Esophagus muscularis mucosa (tissue), 4 donors: ENCODE data around the gene MXI1. TPM values are rescaled to one million over a fixed set of nuclear protein-coding genes. Genes with fewer than 3 reads are reported as not detected.
"Not testable (repeated sequence)": the region's sequence is repeated elsewhere in the genome, so short reads cannot be mapped to it uniquely, and the experiment has no call there.

ENCODE experiments used
- DNase-seq: peaks from one replicate; pipeline ENCODE4 v3.0.0-alpha.2; 2017; ENCODE audit errors: extremely low spot score
- H3K27ac ChIP-seq, 4 donors: fragments of 200-600 bp; sonication (generic); replicated peaks in 1 of 4; 1 replicate in 3 of 4; 2 replicates in 1 of 4; pipeline ENCODE4 v1.5.1; 2016 to 2019; ENCODE audit warnings: mild to moderate bottlenecking in 1 of 4
- H3K27me3 ChIP-seq, 4 donors: fragments of 200-600 bp; sonication (generic); one replicate each; pipeline versions ENCODE4 v1.5.1 to v1.6.0; 2016 to 2019
- H3K36me3 ChIP-seq, 4 donors: fragments of 200-600 bp; sonication (generic); one replicate each; pipeline ENCODE4 v1.5.1; 2016 to 2019
- H3K4me1 ChIP-seq, 4 donors: fragments of 200-600 bp; sonication (generic); one replicate each; pipeline ENCODE4 v1.5.1; 2016 to 2019
- H3K4me3 ChIP-seq, 4 donors: fragments of 200-600 bp; sonication (generic); 1 replicate in 2 of 4; 2 replicates in 2 of 4; pipeline ENCODE4 v1.5.1; 2016 to 2019; ENCODE audit warnings: mild to moderate bottlenecking in 4 of 4, moderate library complexity in 1 of 4
- H3K9me3 ChIP-seq, 4 donors: fragments of 200-600 bp; sonication (generic); 1 replicate in 3 of 4; 2 replicates in 1 of 4; pipeline ENCODE4 v1.5.1; 2016 to 2019
- EP300 ChIP-seq: sonication (generic); formaldehyde crosslinking; IDR thresholded peaks from one replicate; pipeline ENCODE4 v1.6.1; 2017; ENCODE audit warnings: antibody characterized with exemption
- POLR2A ChIP-seq: fragments of 450-650 bp; IDR thresholded peaks from one replicate; pipeline ENCODE4 v1.6.1; 2017; ENCODE audit warnings: antibody characterized with exemption, moderate library complexity, mild to moderate bottlenecking, low read depth
- POLR2AphosphoS5 ChIP-seq, 2 donors: sonication (generic); formaldehyde crosslinking; IDR thresholded peaks; one replicate each; pipeline ENCODE4 v1.6.1; 2017; ENCODE audit warnings: antibody characterized with exemption in 2 of 2
- WGBS: methylation state at CpG from one replicate; pipeline ENCODE4 v1.1.5; 2018; 5-methylcytosine and 5-hydroxymethylcytosine counted together
- intact Hi-C: fragments of 100-400 bp; cut with DNase I; formaldehyde crosslinking; loops from one replicate; pipeline ENCODE4 v1.15.1; 2023
- total RNA-seq, 4 donors: library from RNA; depleted of rRNA; stranded (reverse); fragments of >200 nt; gene quantifications; one replicate each; pipeline versions ENCODE4 v1.1.0 to v1.2.1, GENCODE V29; 2016
- TF ChIP-seq, protein P1 (sequence below), 3 experiments: fragments of 200-600 bp in 2 of 3; fragments of 450-650 bp in 1 of 3; sonication (generic) in 2 of 3; IDR thresholded peaks; one replicate each; pipeline ENCODE4 v1.5.1; 2017 to 2019; ENCODE audit warnings: antibody characterized with exemption in 3 of 3, mild to moderate bottlenecking in 2 of 3, moderate library complexity in 1 of 3

MXI1 gene
- total RNA-seq, 4 donors from 2014 or later, result 198 to 292 (median 226) TPM

DNA sequence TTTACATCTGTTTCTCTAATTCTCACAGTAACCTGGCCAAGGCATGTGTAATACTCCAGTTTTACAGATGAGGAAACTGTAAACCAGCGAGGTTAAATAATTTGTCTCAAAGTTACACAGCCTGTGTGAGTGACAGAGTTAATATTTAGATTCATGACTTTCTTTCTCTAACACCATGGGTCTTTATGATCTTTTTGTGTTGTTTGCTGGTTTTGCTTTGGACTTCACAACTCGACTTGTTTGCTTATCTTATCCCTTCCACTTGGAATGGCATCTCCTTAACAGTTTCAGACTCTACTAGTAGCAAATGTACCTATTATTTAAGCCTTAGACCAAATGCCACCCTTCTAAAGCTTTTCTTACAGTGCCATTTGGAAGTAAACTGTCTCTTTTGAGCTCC lies 34.4 kb downstream of the MXI1 start:
- Histone ChIP-seq H3K27ac (no peak overlapping the region), H3K4me3 (no peak overlapping the region), H3K4me1 (peaks cover 21 to 65% (median 56%) of the 10 kb centered on the region in 4 donors), H3K27me3 (no peaks in the 10 kb centered on the region), H3K9me3 (no peaks in the 10 kb centered on the region), H3K36me3 (peaks cover 0 to 32% (median 17%) of the 10 kb centered on the region in 4 donors)
- TF ChIP-seq, protein P1, sequence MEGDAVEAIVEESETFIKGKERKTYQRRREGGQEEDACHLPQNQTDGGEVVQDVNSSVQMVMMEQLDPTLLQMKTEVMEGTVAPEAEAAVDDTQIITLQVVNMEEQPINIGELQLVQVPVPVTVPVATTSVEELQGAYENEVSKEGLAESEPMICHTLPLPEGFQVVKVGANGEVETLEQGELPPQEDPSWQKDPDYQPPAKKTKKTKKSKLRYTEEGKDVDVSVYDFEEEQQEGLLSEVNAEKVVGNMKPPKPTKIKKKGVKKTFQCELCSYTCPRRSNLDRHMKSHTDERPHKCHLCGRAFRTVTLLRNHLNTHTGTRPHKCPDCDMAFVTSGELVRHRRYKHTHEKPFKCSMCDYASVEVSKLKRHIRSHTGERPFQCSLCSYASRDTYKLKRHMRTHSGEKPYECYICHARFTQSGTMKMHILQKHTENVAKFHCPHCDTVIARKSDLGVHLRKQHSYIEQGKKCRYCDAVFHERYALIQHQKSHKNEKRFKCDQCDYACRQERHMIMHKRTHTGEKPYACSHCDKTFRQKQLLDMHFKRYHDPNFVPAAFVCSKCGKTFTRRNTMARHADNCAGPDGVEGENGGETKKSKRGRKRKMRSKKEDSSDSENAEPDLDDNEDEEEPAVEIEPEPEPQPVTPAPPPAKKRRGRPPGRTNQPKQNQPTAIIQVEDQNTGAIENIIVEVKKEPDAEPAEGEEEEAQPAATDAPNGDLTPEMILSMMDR (IDR thresholded peaks at IDR 0.05), result no peak
- intact Hi-C loops, result no loop called here
- DNase-seq, result no peak
- WGBS, result 67% methylated on average over 2 of the region's 2 CpGs

DNA sequence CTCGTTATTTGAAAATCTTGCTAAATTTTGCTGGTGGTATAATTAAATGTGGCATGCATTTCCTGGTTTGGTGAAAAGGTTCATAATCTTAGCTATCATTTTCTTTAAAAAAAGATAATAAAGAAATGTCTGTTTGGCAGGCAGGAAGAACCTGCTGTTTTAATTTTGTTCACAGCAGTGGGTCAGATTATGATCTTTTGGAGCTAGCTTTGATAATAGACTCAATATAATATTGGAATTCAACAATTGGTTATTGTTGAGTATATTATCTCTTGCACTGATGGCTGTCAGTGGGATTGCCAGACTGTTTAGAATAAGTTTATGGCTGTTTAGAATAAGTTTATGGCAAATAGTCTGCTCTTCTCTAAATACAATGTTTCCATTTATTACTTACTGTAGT lies 35.1 kb downstream of the MXI1 start:
- TF ChIP-seq, protein P1 (IDR thresholded peaks at IDR 0.05), result no peak
- TF ChIP-seq EP300, result no peak
- TF ChIP-seq POLR2A, result no peak
- TF ChIP-seq POLR2AphosphoS5 (IDR thresholded peaks at IDR 0.05), result no peak
- no peaks in the 10 kb centered on the region for H3K27me3 ChIP-seq
- H3K4me3 ChIP-seq, result no peak overlapping the region
- WGBS, result 97% methylated on average over 1 of the region's 1 CpG
- no peak for DNase-seq
- H3K36me3 ChIP-seq, result peaks cover 0 to 30% (median 14%) of the 10 kb centered on the region in 4 donors
- no peak overlapping the region for H3K27ac ChIP-seq
- peaks cover 21 to 63% (median 55%) of the 10 kb centered on the region in 4 donors for H3K4me1 ChIP-seq
- no peaks in the 10 kb centered on the region for H3K9me3 ChIP-seq
- intact Hi-C loops, result no loop called here

DNA sequence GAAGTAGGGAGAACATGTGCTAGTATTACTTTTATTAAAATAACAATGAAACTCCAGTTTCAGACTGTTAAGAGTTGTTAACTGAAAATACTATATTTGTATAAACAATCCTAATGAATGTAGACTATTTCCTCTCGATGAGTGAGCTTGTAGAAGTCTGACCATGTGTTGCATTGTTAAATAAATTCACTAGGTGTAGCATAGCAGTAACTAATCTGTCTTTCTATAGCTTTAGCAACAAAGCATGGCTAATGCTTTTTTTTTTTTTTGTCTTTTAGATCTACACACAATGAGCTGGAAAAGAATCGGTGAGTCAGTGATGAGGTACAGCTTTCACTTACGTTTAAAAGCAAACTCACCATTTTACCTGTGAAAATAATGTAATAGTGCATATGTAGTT lies 37.1 kb downstream of the MXI1 start:
- TF ChIP-seq POLR2AphosphoS5 (IDR thresholded peaks at IDR 0.05) (no peak), POLR2A (no peak), EP300 (no peak)
- TF ChIP-seq, protein P1 (IDR thresholded peaks at IDR 0.05), result no peak
- no peaks in the 10 kb centered on the region for H3K9me3 ChIP-seq
- H3K27ac ChIP-seq, result no peak overlapping the region
- peaks cover 0 to 26% (median 9%) of the 10 kb centered on the region in 4 donors for H3K36me3 ChIP-seq
- no peak overlapping the region for H3K4me3 ChIP-seq
- no peaks in the 10 kb centered on the region for H3K27me3 ChIP-seq
- 59% methylated on average over 3 of the region's 3 CpGs for WGBS
- peaks cover 21 to 69% (median 59%) of the 10 kb centered on the region in 4 donors for H3K4me1 ChIP-seq
- intact Hi-C loops, result no loop called here
- no peak for DNase-seq

DNA sequence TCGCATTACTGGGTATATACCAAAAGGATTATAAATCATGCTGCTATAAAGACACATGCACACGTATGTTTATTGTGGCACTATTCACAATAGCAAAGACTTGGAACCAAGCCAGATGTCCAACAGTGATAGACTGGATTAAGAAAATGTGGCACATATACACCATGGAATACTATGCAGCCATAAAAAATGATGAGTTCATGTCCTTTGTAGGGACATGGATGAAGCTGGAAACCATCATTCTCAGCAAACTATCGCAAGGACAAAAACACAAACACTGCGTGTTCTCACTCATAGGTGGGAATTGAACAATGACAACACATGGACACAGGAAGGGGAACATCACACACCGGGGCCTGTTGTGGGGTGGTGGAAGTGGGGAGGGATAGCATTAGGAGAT lies 40.4 kb downstream of the MXI1 start:
- intact Hi-C loops, H3K27me3 ChIP-seq, H3K9me3 ChIP-seq, DNase-seq, H3K27ac ChIP-seq, H3K4me3 ChIP-seq: not testable (repeated sequence)
- 72% methylated on average over 5 of the region's 5 CpGs for WGBS
- H3K36me3 ChIP-seq, result peaks cover 0 to 26% (median 9%) of the 10 kb centered on the region in 4 donors
- H3K4me1 ChIP-seq, result peaks cover 10 to 66% (median 55%) of the 10 kb centered on the region in 4 donors

DNA sequence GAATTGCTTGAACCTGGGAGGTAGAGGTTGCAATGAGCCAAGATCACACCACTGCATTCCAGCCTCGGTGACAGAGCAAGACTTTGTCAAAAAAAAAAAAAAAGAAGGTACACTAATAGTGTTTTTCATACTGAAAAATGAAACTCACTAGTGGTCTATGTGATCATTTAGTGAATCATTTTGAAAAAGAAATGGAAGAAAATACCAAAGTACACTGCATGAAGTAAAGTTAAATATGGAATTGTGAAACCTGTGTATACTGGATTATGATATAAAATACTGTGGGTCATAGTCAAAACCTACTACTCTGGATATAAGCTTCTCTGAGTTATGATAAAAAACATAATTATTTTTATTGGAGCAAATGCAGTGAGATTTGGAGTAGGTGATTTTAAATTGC lies 42.1 kb downstream of the MXI1 start:
- peaks cover 0 to 26% (median 9%) of the 10 kb centered on the region in 4 donors for H3K36me3 ChIP-seq
- H3K4me3 ChIP-seq, H3K27me3 ChIP-seq, H3K27ac ChIP-seq, DNase-seq, intact Hi-C loops, H3K9me3 ChIP-seq: not testable (repeated sequence)
- peaks cover 10 to 62% (median 49%) of the 10 kb centered on the region in 4 donors for H3K4me1 ChIP-seq
- WGBS, result 83% methylated on average over 1 of the region's 1 CpG

DNA sequence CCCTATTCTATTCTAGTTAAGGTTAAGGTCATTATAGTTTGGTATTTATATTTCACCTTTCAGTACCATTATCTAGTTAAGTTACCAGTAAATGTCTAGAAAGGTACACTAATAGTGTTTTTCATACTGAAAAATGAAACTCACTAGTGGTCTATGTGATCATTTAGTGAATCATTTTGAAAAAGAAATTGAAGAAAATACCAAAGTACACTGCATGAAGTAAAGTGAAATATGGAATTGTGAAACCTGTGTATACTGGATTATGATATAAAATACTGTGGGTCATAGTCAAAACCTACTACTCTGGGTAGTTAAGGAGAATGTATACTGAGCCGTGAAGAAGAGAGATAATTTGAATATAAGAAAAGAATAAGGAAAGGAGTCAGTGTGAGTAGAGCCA lies 44.0 kb downstream of the MXI1 start:
- H3K27me3 ChIP-seq, intact Hi-C loops, H3K9me3 ChIP-seq, H3K4me3 ChIP-seq, DNase-seq: not testable (repeated sequence)
- WGBS, result 67% methylated on average over 1 of the region's 1 CpG
- peak overlapping the region in 2 of 4 donors; percentile 15 to 40 for H3K27ac ChIP-seq
- H3K4me1 ChIP-seq, result peaks cover 4 to 55% (median 39%) of the 10 kb centered on the region in 4 donors
- peaks cover 0 to 23% (median under 1%) of the 10 kb centered on the region in 4 donors for H3K36me3 ChIP-seq
